Measurements from ENCODE around the gene DDX27.

DNA sequence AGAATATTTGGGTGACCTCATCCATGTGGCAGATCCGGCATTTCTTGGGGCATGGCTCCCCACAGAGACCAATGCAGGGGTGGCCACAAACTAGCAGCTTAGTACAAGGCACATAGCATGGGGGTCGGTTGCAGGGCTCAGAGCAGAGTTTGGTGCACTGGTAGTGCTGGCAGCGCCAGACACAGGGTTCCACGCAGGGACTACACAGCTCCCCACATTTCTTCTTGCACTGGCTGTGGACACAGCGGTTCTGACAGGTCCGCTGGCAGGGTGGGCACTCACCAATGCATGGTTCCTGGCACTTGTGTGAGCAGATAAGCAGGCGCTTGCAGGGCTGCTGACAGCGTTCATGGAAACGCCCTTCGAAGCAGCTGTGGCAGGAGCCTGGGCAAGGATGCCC is 29.1 kb downstream of the DDX27 start:
- TF ChIP-seq POLR2AphosphoS5 (IDR thresholded peaks at IDR 0.05): no peak
- TF ChIP-seq, protein P1, sequence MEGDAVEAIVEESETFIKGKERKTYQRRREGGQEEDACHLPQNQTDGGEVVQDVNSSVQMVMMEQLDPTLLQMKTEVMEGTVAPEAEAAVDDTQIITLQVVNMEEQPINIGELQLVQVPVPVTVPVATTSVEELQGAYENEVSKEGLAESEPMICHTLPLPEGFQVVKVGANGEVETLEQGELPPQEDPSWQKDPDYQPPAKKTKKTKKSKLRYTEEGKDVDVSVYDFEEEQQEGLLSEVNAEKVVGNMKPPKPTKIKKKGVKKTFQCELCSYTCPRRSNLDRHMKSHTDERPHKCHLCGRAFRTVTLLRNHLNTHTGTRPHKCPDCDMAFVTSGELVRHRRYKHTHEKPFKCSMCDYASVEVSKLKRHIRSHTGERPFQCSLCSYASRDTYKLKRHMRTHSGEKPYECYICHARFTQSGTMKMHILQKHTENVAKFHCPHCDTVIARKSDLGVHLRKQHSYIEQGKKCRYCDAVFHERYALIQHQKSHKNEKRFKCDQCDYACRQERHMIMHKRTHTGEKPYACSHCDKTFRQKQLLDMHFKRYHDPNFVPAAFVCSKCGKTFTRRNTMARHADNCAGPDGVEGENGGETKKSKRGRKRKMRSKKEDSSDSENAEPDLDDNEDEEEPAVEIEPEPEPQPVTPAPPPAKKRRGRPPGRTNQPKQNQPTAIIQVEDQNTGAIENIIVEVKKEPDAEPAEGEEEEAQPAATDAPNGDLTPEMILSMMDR (IDR thresholded peaks at IDR 0.05): no peak

Measured in breast epithelium (tissue), 3 donors.